GM21576 (cell line): ENCODE measurements around the gene PPP3R1.

Source experiments
- ATAC-seq: cut with Tn5 transposase; IDR thresholded peaks from one replicate; pipeline ENCODE4 v1.9.1; 2021; ENCODE audit warnings: mild to moderate bottlenecking, moderate library complexity; ENCODE audit not compliant: unreplicated experiment

Gene PPP3R1

DNA sequence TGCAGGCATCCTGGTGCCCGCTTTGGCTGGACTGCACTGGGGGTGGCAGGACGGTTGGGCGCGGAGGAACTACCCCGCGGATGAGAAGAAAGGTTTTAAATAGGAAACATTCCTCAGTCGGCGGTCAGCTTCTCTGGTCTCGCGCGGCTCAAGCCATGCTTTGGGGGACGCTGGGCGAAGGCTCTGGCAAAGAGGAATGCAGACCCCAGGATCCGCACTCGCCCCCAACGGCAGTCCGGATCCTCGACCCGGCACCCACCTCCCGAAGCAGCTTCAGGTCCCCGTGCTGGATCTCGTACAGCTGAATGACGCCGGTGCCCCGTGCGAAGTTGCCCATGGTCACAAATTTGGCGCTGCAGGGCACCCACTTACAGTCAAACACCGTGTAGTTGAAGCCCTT is 95.3 kb downstream of the PPP3R1 start:
- ATAC-seq = peak; percentile 22

DNA sequence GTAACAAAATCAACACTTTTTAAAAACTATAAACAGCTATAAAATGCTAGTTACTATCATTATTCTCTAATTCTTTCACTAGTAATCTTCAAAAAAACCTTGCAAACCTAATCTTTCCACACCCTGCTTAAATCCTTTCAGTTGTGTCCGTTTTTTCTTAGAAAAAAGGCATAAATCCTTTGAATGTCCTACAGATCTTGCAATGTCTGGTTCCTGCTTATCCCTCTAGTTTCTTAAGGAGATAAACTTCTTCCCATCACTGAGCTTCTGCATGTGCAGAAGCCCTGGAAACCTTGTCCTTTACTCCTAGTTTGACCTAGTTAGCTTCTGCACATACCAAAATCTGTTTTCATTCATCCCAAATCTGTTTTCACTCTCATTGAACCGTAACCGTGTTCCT is 95.9 kb downstream of the PPP3R1 start:
- no peak for ATAC-seq

DNA sequence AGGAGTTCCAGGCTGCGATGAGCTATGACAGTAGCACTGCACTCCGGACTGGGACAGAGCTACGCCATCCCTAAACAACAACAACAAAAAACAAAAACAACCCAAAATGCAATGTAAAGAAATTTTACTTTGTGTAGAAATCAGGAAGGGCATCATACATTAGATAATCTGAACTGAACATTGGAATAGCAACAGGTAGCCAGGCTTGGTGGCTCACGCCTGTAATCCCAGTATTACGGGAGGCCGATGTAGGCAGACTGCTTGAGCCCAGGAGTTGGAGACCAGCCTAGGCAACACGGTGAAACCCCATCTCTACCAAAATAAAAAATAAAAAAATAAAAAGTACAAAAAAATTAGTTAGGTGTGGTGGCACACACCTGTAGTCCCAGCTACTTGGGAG is 96.7 kb downstream of the PPP3R1 start:
- ATAC-seq = no peak

DNA sequence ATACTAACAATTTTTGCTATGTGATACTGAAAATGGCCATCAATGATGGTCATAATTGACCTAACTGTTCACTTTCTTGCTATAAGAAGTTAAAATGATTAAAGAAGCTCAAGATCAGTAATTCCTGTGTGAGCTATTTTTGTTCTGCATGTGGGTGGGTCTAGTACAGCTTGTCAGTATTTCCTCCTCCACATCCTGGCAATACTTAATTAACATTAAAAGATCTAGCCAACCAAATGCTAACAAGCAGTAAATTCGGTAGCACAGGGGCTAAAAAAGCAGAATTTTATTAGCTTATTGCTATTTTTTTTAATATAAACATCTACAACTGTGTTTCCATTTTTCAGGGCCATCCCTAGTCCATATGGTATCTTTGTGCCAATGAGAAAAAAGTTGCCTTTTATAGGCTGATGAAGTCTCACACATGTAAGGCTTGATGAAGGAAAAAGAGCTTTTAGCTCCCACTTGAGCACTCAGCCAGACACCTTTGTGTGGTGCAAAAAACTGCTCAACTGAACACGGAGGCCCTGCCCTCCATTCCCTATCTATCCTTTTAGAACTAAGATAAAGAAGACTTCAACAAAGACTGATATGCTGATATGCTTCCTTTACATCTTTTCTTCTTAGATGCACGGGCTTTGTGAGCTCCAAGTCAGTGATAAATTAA is 99.5 kb downstream of the PPP3R1 start:
- ATAC-seq = no peak

DNA sequence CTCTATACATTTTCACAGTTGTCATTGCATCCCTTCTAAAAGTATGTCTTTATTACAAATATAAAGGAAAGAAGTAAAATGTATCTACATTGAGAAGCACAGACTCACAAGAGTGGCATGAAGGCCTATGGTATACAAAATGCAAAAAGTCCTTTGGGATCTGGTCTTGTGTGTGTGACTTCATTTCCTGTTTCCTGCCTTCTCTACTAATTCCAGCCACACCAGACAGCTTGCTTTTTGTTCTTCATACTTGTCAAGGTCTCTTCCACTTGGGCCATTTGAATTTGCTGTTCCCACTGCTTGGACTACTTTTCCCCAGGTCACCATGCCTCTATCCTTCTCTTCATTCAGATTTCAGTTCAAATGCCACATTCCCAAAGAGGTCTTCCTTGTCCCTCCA is 101.3 kb downstream of the PPP3R1 start:
- no peak for ATAC-seq

DNA sequence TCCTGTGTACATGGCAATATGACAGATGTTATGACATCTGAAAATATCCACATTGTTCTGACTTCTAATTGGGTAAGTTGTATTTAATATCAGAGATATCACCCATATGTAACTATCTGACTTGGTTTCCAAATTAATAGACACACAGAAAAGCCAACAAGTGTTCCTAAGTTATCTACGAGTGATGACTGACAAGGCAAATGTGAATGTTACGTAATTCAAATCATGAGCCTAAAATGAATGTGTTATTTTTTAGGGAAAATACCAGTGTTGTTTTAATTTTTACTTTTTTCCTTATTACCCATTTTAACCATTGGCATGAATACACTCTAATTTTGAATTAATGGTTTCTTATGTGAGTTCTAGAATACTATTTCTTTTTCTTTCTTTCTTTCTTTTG is 110.5 kb downstream of the PPP3R1 start:
- no peak for ATAC-seq

DNA sequence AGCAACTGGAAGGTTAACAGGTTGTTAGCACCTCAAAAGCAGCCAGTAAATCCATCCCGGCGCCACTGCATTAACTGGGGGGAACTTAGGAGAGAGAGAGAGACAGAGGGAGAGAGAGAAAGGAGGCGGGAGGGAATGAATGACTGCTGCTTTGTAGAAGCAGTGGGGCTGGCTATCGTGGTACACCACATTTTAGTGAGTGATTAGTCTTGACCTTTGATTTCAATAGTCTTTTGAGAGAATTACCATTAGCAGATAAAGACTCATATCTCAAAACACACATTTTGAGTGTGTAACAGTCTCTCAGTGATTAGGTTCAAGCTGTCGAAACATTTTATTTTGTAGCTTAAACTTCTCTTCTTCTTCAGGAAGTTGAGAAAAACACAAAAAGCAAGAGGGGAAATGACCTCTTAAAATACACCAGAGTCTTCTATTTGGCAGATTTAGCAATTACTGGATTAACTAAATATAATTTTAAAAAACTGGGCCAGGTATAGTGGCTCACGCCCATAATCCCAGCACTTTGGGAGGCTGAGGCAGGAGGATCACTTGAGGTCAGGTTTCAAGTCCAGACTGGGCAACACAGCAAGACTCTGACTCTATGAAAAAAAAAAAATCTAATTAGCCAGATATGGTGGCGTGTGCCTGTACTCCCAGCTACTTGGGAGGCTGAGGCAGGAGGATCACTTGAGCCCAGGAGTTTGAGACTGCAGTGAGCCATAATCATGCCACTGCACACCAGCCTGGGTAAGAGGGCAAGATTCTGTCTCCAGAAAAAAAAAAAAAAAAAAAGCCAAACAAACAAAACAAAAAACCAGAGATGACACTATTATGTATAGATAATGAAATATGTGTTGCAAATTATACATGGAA is 116.6 kb downstream of the PPP3R1 start:
- no peak for ATAC-seq

DNA sequence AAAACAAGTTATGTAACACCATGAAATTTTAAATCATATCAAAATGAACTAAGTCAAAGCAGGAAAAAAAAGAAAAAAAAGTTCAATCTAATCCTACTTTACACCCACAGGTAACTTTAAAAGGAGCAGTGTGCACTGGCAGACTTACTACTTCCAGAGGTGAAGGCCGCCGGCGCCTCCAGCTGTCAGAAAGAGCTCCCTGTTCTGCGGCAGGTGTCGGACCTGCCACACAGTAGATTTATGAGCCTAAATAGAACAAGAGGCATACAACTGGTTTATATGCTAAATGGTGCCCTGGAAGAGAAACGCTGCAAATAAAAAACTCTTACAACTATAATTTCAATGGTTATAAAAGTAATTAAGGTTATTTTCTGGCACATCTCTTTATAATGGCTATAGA is 117.8 kb downstream of the PPP3R1 start:
- ATAC-seq = no peak

DNA sequence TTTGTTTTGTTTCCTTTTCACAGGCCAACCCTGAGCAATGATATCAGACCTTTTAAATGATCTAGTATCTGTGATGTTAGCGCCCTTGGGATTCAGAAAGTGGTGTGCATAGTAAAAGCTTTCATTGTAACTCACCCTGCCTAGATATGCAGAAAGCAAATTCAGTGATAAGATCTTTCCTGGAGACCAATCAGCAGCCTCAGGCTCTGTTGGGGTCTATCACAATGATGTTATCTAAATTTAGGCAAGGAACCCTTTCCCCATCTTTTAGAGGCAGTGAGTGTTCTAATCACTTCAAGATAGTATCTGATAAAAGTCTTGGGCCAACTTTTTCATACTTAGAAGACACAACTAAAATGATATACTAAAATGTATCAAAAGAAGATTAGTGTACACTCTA is 118.2 kb downstream of the PPP3R1 start:
- ATAC-seq = no peak
